SK-N-SH (cell line): ENCODE measurements around the gene GYPC.

ENCODE experiments used
- CTCF ChIP-seq: fragments of 200-600 bp; sonication (generic); IDR thresholded peaks from 2 replicates; pipeline ENCODE4 v1.6.1; 2017; ENCODE audit warnings: antibody characterized with exemption, mild to moderate bottlenecking, moderate library complexity
- EP300 ChIP-seq, 2 experiments: IDR thresholded peaks; 2 replicates each; pipeline versions ENCODE4 v1.4.0 to v1.6.1; 2012; ENCODE audit warnings: borderline replicate concordance in 1 of 2, low read depth in 1 of 2, low read length in 1 of 2
- EZH2phosphoT487 ChIP-seq: fragments of 200-600 bp; sonication (generic); IDR thresholded peaks from 2 replicates; pipeline ENCODE4 v1.6.1; 2017; ENCODE audit warnings: low read depth, mixed run types, mild to moderate bottlenecking, antibody characterized with exemption, moderate library complexity, borderline replicate concordance
- MAX ChIP-seq: IDR thresholded peaks from 2 replicates; pipeline ENCODE4 v1.4.0; 2012; ENCODE audit warnings: low read depth
- MXI1 ChIP-seq: IDR thresholded peaks from 2 replicates; pipeline ENCODE4 v1.6.1; 2012; ENCODE audit warnings: mild to moderate bottlenecking, low read depth, low read length, improper control_type of control experiment
- NFIC ChIP-seq: IDR thresholded peaks from 2 replicates; pipeline ENCODE4 v1.4.0; 2012; ENCODE audit warnings: borderline replicate concordance
- NRF1 ChIP-seq: IDR thresholded peaks from 2 replicates; pipeline ENCODE4 v1.6.1; 2012; ENCODE audit warnings: low read depth, mild to moderate bottlenecking, low read length
- REST ChIP-seq: IDR thresholded peaks from 2 replicates; pipeline ENCODE4 v1.6.1; 2012; ENCODE audit warnings: mild to moderate bottlenecking, low read depth, low read length, moderate library complexity
- RFX5 ChIP-seq: IDR thresholded peaks from 2 replicates; pipeline ENCODE4 v1.6.1; 2012; ENCODE audit warnings: mild to moderate bottlenecking, improper control_type of control experiment, low read length
- USF1 ChIP-seq: IDR thresholded peaks from 2 replicates; pipeline ENCODE4 v1.4.0; 2012; ENCODE audit warnings: low read depth, borderline replicate concordance

- TF ChIP-seq CTCF (no peak), RFX5 (no peak), EP300 (IDR thresholded peaks at IDR 0.05; ENCODE audit: borderline replicate concordance in 1 of 2, low read depth in 1 of 2, low read length in 1 of 2) (no peak), EZH2phosphoT487 (no peak), MAX (no peak), MXI1 (no peak), USF1 (no peak), NFIC (no peak), NRF1 (no peak), REST (no peak)
Observed at GRCh38 chr2:126715576-126716406, 59.8 kb downstream of the GYPC start.
